ENCODE results near the gene KIT. TPM values are rescaled to one million over a fixed set of nuclear protein-coding genes. Genes with fewer than 3 reads are reported as not detected.

The KIT gene
- total RNA-seq, 2 experiments from 2014 or later: 0.05 to 0.36 TPM

GRCh38 chr4:54773022-54773421 is 115.3 kb downstream of the KIT start:
- Histone ChIP-seq H3K4me3 (ENCODE audit: low read length) (no peak overlapping the region), H3K27me3 (ENCODE audit: control insufficient read depth in 1 of 2, insufficient read depth in 2 of 2, low read length in 2 of 2) (no peaks in the 10 kb centered on the region), H3K9me3 (ENCODE audit: control insufficient read depth in 1 of 2, insufficient read depth in 1 of 2, low read length in 2 of 2) (peaks cover 0 to 3% of the 10 kb centered on the region in 2 experiments), H3K27ac (ENCODE audit: low read depth in 1 of 2, low read length in 2 of 2) (no peak overlapping the region), H3K4me1 (ENCODE audit: insufficient read depth, low read length) (no peaks in the 10 kb centered on the region), H3K36me3 (ENCODE audit: insufficient read depth, low read length) (no peaks in the 10 kb centered on the region)
- Mint-ChIP-seq H3K9me3 (no peaks in the 10 kb centered on the region), H3K36me3 (ENCODE audit: low read depth) (no peaks in the 10 kb centered on the region), H3K4me3 (no peak overlapping the region), H3K27me3 (no peaks in the 10 kb centered on the region), H3K27ac (no peak overlapping the region), H3K4me1 (ENCODE audit: low read depth) (no peaks in the 10 kb centered on the region)
- TF ChIP-seq CTCF (IDR thresholded peaks at IDR 0.05): no peak
- ChIA-PET POLR2A (no interaction called here), CTCF (no interaction called here)
- ATAC-seq (ENCODE audit: poor library complexity) (no peak), DNase-seq (no peak)
- intact Hi-C loops (cut with DNase I, micrococcal nuclease): no loop called here

GRCh38 chr4:54779036-54779435 is 121.3 kb downstream of the KIT start:
- no peak overlapping the region for H3K27ac ChIP-seq (ENCODE audit: low read depth in 1 of 2, low read length in 2 of 2)
- no peak overlapping the region for H3K4me3 Mint-ChIP-seq
- no peak for TF ChIP-seq CTCF (IDR thresholded peaks at IDR 0.05)
- no peaks in the 10 kb centered on the region for H3K27me3 Mint-ChIP-seq
- no peaks in the 10 kb centered on the region for H3K4me1 Mint-ChIP-seq (ENCODE audit: low read depth)
- H3K27ac Mint-ChIP-seq: no peak overlapping the region
- POLR2A ChIA-PET: no interaction called here
- CTCF ChIA-PET: no interaction called here
- no peaks in the 10 kb centered on the region for H3K36me3 Mint-ChIP-seq (ENCODE audit: low read depth)
- DNase-seq (no peak), ATAC-seq (ENCODE audit: poor library complexity) (no peak)
- H3K36me3 ChIP-seq (ENCODE audit: insufficient read depth, low read length): no peaks in the 10 kb centered on the region
- peaks cover 0 to 3% of the 10 kb centered on the region in 2 experiments for H3K9me3 ChIP-seq (ENCODE audit: control insufficient read depth in 1 of 2, insufficient read depth in 1 of 2, low read length in 2 of 2)
- no peak overlapping the region for H3K4me3 ChIP-seq (ENCODE audit: low read length)
- no peaks in the 10 kb centered on the region for H3K9me3 Mint-ChIP-seq
- intact Hi-C loops (cut with DNase I, micrococcal nuclease): no loop called here
- no peaks in the 10 kb centered on the region for H3K27me3 ChIP-seq (ENCODE audit: control insufficient read depth in 1 of 2, insufficient read depth in 2 of 2, low read length in 2 of 2)
- H3K4me1 ChIP-seq (ENCODE audit: insufficient read depth, low read length): no peaks in the 10 kb centered on the region

- Histone ChIP-seq H3K36me3 (ENCODE audit: insufficient read depth, low read length) (no peaks in the 10 kb centered on the region), H3K27me3 (ENCODE audit: control insufficient read depth in 1 of 2, insufficient read depth in 2 of 2, low read length in 2 of 2) (no peaks in the 10 kb centered on the region), H3K4me3 (ENCODE audit: low read length) (no peak overlapping the region), H3K27ac (ENCODE audit: low read depth in 1 of 2, low read length in 2 of 2) (no peak overlapping the region), H3K9me3 (ENCODE audit: control insufficient read depth in 1 of 2, insufficient read depth in 1 of 2, low read length in 2 of 2) (peaks cover 0 to 3% of the 10 kb centered on the region in 2 experiments), H3K4me1 (ENCODE audit: insufficient read depth, low read length) (no peaks in the 10 kb centered on the region)
- TF ChIP-seq CTCF (IDR thresholded peaks at IDR 0.05): no peak
- ATAC-seq (ENCODE audit: poor library complexity) (no peak), DNase-seq (no peak)
- ChIA-PET CTCF (no interaction called here), POLR2A (no interaction called here)
- no peak overlapping the region for H3K27ac Mint-ChIP-seq
- H3K4me1 Mint-ChIP-seq (ENCODE audit: low read depth): no peaks in the 10 kb centered on the region
- no peak overlapping the region for H3K4me3 Mint-ChIP-seq
- intact Hi-C loops (cut with DNase I, micrococcal nuclease): no loop called here
- H3K36me3 Mint-ChIP-seq (ENCODE audit: low read depth): no peaks in the 10 kb centered on the region
- no peaks in the 10 kb centered on the region for H3K9me3 Mint-ChIP-seq
- H3K27me3 Mint-ChIP-seq: no peaks in the 10 kb centered on the region
Observed at GRCh38 chr4:54779476-54780148, 121.9 kb downstream of the KIT start.
